HG02610 (cell line): ENCODE measurements around the gene ESYT2.

ENCODE experiments used
- ATAC-seq: cut with Tn5 transposase; IDR thresholded peaks from one replicate; pipeline ENCODE4 v1.9.1; 2021; ENCODE audit warnings: mild to moderate bottlenecking, moderate library complexity; ENCODE audit not compliant: unreplicated experiment

Gene ESYT2

GRCh38 chr7:158771213-158771834 lies 58.0 kb downstream of the ESYT2 start:
- ATAC-seq, result no peak

GRCh38 chr7:158767707-158768106 lies 61.6 kb downstream of the ESYT2 start:
- no peak for ATAC-seq

GRCh38 chr7:158766570-158767281 lies 62.6 kb downstream of the ESYT2 start:
- no peak for ATAC-seq

- ATAC-seq, result no peak
These were observed 64.3 kb downstream of the ESYT2 start for GRCh38 chr7:158765020-158765419.

GRCh38 chr7:158763454-158764033 lies 65.8 kb downstream of the ESYT2 start:
- no peak for ATAC-seq

GRCh38 chr7:158761945-158762344 lies 67.4 kb downstream of the ESYT2 start:
- no peak for ATAC-seq

GRCh38 chr7:158760936-158761335 lies 68.4 kb downstream of the ESYT2 start:
- ATAC-seq, result no peak

- no peak for ATAC-seq
These were observed 68.9 kb downstream of the ESYT2 start for GRCh38 chr7:158760445-158760764.

GRCh38 chr7:158759749-158760444 lies 69.4 kb downstream of the ESYT2 start:
- ATAC-seq, result no peak

GRCh38 chr7:158759245-158759614 lies 70.1 kb downstream of the ESYT2 start:
- ATAC-seq, result no peak

GRCh38 chr7:158758586-158759244 lies 70.6 kb downstream of the ESYT2 start:
- ATAC-seq, result no peak

GRCh38 chr7:158757404-158757989 lies 71.8 kb downstream of the ESYT2 start:
- ATAC-seq, result no peak

- ATAC-seq, result no peak
These were observed 74.4 kb downstream of the ESYT2 start for GRCh38 chr7:158754746-158755444.

GRCh38 chr7:158753900-158754299 lies 75.4 kb downstream of the ESYT2 start:
- ATAC-seq, result no peak

GRCh38 chr7:158751751-158752150 lies 77.6 kb downstream of the ESYT2 start:
- ATAC-seq, result no peak

- no peak for ATAC-seq
These were observed 78.1 kb downstream of the ESYT2 start for GRCh38 chr7:158751199-158751598.

GRCh38 chr7:158750702-158751101 lies 78.6 kb downstream of the ESYT2 start:
- no peak for ATAC-seq

- ATAC-seq, result no peak
These were observed 79.9 kb downstream of the ESYT2 start for GRCh38 chr7:158749396-158749795.

GRCh38 chr7:158748335-158748734 lies 81.0 kb downstream of the ESYT2 start:
- no peak for ATAC-seq

GRCh38 chr7:158747408-158747807 lies 81.9 kb downstream of the ESYT2 start:
- ATAC-seq, result no peak
